Astrocyte of the cerebellum (primary cell): Measurements from ENCODE around the gene IQGAP3.

ENCODE experiments used
- DNase-seq: peaks from one replicate; pipeline ENCODE4 v3.0.0-alpha.2; 2011; ENCODE audit warnings: low read depth
- H3K4me3 ChIP-seq: 2 replicates; pipeline ENCODE4 v1.5.1; 2011; ENCODE audit warnings: mild to moderate bottlenecking, low read depth, low read length, moderate library complexity
- in situ Hi-C: cut with HindIII; loops from 2 replicates; pipeline ENCODE4 v1.10.0; 2017; ENCODE audit warnings: low sequenced_read_pairs
- TF ChIP-seq, protein P1 (sequence below): IDR thresholded peaks from 2 replicates; pipeline ENCODE4 v1.5.1; 2012; ENCODE audit warnings: low read length, low read depth, moderate library complexity, mild to moderate bottlenecking; ENCODE audit errors: missing control alignments

Gene IQGAP3

DNA sequence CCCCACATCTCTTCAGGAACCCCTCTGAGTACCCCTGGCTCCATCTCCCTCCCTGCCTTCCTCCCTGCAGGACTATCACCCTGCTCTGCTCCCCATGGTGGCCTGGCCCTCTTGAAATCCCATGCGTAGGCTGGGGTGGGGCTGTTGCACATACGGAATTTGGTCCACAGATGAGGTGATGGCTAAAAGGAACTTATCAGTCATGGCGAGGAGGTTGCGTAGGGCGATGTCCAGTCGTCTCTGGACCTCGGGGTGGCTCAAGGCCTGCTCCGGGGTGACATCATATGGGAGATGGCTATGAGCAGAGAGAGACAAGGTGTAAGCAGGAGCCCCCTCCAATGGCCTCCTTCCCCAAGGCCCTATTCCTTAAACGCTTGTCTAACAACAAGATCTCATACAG is 35.3 kb downstream of the IQGAP3 start:
- TF ChIP-seq, protein P1, sequence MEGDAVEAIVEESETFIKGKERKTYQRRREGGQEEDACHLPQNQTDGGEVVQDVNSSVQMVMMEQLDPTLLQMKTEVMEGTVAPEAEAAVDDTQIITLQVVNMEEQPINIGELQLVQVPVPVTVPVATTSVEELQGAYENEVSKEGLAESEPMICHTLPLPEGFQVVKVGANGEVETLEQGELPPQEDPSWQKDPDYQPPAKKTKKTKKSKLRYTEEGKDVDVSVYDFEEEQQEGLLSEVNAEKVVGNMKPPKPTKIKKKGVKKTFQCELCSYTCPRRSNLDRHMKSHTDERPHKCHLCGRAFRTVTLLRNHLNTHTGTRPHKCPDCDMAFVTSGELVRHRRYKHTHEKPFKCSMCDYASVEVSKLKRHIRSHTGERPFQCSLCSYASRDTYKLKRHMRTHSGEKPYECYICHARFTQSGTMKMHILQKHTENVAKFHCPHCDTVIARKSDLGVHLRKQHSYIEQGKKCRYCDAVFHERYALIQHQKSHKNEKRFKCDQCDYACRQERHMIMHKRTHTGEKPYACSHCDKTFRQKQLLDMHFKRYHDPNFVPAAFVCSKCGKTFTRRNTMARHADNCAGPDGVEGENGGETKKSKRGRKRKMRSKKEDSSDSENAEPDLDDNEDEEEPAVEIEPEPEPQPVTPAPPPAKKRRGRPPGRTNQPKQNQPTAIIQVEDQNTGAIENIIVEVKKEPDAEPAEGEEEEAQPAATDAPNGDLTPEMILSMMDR, result no peak
- in situ Hi-C loops, result no loop called here
- no peak for DNase-seq
- no peak overlapping the region for H3K4me3 ChIP-seq

DNA sequence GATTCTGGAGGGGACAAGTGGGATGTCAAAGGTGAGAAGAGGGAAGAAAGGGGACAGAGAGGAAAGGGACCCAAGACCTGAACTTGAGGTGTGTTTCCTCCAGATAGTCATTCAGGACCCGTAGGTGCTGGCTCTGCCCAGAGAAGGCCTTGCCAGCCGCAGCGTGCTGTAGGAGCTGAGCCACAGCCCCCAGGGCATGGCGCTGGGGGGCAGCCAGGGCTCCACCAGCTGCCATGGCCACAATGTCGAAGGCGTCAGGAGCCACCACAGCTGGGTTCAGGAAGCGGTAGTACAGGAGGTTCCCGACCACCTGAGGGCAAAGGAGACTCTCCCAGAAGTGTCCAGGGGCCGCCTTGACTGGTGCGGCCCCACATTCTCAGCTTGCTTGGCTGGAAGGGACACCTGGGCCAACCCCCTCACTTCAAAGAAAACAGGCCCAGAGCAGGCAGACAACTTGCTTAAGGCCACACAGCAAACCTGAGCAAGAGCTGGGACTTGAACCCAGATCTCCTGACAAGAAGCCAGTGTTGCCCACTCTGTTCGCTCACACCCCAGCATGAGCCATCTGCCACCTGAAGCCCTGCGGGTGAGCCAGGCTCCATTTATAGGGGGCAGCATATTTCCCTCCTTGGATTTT is 37.8 kb downstream of the IQGAP3 start:
- in situ Hi-C loops, result no loop called here
- TF ChIP-seq, protein P1, result no peak

DNA sequence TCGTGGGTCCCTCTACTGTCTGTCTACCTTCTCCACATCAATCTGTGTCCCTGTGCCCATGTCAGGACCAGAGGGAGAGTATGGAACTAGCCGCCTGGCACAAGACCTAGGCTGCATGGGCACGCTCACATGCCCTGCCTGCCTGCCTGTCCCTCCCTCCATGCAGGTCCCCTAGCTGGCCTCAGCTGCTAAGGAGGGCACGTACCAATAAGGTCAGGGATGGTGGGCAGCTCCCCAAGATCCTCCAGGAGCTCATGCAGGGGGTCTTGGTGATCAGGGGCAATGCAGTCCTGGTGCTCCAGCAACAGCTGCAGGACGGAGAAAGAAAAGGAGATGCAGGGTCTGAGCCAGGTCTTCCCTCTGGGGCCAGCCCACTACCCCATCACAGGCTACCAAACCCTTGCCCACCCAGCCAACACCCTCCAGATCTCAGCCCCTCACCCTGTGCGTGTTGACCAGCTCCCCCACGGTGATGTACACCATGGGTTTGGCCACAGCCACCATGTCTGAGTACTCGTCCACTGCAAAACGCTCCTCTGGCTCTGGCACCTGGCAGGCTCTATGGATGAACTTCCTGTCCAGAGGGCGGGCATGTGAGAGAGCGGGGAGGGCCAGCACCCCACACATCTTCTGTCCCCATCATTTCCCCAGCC is 38.7 kb downstream of the IQGAP3 start:
- TF ChIP-seq, protein P1, result no peak
- no peak overlapping the region for H3K4me3 ChIP-seq
- DNase-seq, result no peak
- in situ Hi-C loops, result no loop called here

More for the DNA sequence above, 37.8 kb downstream of the IQGAP3 start:
- no peak overlapping the region for H3K4me3 ChIP-seq
- no peak for DNase-seq

DNA sequence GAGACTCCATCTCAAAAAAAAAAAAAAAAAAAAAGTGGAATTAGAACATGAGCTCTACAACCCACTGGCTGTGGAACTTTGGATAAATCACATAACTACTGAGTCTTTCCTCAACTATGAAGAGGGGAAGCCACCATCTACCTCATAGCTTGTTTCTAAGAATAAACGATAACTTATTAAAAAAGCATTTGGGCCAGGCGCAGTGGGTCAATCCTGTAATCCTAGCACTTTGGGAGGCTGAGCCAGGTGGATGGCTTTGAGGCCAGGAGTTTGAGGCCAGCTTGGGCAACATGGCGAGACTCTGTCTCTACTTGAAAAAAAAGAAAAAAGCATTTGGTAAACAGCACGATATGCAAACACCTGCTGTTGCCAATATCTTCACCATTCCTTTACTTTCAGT is 40.0 kb downstream of the IQGAP3 start:
- DNase-seq, result no peak
- H3K4me3 ChIP-seq, result no peak overlapping the region
- TF ChIP-seq, protein P1, result no peak
- in situ Hi-C loops, result no loop called here

DNA sequence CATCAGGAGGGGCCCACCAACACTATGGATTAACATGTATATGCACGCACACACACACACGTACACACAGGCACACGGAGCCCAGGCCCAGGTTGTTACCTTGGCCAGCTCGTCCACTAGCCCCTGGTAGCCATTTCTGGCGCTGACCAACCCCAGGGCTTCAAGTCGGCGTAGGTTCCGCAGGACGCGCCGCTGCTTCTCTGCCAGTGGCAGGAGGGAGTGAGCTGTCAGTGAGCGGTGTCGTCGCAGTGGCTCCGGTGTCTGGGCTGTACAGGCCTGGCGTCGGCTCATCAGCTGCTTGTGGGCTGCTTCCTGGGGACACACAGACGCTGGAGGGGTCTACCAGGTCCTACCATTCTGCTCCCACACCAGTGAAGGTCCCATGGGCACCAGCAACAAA is 42.4 kb downstream of the IQGAP3 start:
- in situ Hi-C loops, result no loop called here
- TF ChIP-seq, protein P1, result no peak

DNA sequence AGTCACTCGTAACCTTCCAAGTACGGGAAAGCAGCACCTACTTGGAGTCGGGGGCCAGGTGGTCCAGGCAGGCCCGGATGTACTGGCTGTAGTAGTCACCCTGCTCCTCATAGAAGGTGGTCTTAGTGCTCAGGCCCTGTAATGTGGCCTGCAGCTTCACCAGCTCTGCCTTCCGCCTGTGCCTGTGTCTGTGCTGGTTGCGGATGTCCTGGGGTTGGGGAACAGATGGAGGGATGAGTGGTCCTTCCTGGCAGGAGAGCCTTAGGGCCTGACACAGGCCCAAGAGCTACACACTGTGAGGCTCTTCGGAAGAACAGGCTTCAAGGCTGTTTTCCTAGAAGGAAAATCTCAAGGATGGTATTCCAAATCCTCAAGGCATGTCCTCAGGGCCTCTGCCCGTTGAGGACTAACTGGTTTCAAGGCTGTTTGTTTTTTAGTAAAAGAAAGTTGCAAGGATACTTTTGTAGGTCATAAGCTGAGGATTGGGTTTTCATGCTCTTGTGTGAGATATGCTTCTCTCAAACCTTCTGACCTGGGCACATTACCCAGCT is 43.4 kb downstream of the IQGAP3 start:
- DNase-seq, result no peak
- in situ Hi-C loops, result no loop called here
- TF ChIP-seq, protein P1, result no peak
- no peak overlapping the region for H3K4me3 ChIP-seq

More for the DNA sequence above, 42.4 kb downstream of the IQGAP3 start:
- H3K4me3 ChIP-seq, result no peak overlapping the region
- DNase-seq, result no peak
